Measurements from ENCODE around the gene SPSB1.
A peak's percentile ranks its signal among the peaks of the same experiment; 100 is the strongest.
"Not testable (repeated sequence)": the region's sequence is repeated elsewhere in the genome, so short reads cannot be mapped to it uniquely, and the experiment has no call there.

SPSB1 gene

DNA sequence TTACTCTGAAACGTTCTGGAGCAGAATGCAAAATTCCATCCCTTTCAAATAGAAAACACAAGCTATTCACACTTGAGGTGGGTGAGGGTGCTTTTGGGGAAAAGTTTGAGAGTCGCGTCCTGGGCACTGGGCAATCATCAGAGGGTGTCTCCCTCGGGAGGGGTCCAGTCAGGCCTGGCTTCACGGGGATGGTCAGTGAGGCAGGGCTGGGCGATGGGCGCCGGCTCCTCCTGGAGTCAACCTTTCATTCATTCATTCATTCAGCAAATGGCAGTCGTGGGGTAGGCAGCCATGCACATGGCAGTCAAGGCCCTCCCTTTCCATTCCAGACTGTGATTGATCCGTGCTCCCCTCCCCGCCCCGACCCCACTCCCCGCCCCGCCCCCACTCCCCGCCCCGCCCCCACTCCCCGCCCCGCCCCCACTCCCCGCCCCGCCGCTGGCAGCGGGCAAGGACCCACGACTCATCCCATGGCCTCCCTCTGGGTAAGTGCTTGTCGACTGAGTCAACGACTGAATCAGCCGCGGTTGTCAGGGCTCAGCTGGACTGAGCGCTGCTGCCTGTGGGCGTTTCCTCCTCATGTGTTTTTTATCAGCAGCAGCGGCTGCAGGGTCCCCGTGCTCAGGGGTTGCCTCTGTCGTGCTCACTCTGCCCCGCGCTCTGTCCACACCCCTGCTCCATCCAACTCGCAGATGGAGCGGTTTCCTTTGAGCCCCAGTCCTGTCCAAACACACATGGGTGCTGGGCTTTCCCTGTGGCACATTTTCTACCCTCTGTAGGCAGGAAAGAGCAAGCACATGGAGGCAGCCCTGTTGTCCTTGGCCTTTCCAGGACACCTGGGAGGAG, 12.5 kb upstream of the SPSB1 start:
- DNase-seq: no peak

DNA sequence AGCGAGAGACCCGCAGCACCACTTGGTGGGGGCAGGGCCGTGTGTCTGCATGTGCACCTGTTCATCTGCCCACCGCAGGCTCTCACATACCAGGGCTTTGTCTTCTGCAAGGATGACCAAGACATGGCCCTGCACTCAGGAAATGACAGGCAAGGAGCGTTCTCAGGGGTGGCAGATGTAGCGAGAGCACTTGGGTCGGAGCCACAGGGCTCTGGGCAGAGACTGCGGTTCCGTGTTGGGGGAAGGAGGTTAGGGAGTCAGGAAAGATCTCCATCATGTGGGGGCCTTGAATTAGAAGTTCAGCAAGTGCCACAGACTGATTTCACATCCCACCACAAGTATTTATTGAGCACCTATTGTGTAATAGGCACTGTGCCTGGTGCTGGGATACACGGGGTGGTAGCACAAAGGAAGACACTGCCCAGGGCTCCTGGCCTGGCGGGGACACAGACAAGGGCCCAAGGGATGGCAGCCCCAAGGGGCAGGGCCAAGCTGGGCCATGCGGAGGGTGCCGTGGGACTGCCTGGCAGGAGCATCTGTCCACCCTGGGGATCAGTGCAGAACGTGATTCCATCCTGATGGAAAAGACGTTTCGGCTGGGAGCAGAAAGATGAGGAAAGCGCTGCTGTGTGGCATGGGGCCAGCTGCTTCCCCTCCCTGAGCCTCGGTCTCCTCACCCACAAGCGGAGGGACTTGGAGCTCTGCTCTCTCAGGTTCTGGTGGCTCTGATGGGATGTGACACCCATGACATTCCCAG, 11.4 kb upstream of the SPSB1 start:
- no peak for DNase-seq

DNA sequence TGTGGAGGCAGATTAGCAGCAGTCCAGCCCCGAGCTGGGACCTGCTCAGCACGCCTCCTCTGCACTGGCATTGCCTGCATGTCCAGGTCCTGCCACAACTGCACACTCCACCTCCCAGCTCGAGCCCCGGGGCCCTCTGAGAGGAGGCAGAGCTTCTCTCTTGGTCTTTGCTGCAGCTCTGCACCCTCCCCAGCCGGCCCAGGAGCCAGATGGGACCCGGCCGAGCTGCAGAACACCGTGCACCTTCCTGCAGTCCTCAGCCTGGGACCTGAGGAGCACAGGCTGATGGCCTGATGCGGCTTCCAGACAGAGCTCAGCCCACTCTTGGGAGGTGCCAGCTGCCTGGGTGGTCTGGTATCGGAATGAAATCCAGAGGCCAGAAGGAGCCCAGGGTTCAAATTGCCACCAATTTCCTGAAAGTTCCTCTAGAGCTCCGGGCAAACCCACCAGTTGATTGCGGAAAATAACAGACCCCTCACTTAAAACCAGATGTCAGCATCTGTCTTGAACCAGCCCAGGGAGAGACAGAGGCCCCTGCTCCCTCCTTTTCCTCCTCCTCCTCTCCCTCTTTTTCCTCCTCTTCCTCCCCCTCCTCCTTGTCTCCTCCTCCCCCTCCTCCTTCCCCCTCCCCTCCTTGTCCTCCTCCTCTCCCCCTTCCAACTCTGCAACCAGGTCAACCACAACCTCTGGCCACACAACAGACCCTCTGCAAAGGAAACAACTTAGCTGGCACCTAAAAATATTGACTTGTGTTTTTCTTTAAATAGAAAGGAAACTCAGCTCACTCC, 10.6 kb upstream of the SPSB1 start:
- DNase-seq: no peak

DNA sequence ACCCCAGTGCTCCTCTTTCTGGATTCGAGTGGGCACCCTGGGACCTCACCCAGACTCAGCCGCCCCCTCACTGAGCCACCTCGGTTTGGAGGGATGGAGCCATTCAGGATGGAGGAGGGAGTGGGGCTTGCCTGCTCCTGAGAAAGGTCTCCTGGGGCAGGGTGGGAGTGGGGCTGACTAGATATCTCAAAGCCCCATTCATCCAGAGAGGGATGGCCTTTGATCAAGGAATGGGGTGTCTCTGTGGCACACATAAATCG, 10.1 kb upstream of the SPSB1 start:
- no peak for DNase-seq

DNA sequence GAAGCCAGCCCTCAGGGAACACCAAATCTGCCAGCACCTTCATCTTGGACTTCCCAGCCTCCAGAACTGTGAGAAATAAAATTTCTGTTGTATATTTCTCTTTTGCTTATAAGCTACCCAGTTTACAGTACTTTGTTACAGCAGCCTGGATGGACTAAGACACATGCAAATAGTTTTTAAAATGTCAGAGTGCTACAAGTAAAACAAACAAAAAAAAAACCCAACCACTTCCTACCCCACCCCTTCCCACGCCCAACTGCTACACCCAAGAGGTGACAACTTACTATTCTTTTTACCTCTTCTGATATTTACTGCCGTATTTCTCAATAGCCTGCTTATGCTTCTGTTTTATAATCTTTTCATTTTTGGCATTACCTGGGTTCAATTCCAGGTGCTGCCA, 8.6 kb upstream of the SPSB1 start:
- no peak for DNase-seq

DNA sequence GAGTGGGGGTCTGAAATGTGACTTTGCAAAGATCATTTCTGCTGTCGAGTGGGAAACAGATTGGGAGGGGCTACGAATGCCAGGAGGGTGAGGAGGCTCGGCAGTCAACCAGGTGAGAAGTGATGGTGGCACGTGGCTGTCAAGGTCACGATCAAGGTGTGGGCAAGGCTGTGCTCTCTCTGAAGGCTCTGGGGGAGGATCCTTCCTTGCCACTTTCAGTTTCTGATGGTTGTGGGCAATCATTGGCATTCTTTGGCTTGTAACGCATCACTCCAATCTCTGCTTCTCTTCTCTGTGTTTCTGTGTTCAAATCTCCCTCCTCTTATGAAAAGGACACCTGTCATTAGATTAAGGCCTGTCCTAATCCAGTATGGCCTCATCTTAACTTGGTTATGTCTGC, 6.1 kb upstream of the SPSB1 start:
- DNase-seq: no peak

DNA sequence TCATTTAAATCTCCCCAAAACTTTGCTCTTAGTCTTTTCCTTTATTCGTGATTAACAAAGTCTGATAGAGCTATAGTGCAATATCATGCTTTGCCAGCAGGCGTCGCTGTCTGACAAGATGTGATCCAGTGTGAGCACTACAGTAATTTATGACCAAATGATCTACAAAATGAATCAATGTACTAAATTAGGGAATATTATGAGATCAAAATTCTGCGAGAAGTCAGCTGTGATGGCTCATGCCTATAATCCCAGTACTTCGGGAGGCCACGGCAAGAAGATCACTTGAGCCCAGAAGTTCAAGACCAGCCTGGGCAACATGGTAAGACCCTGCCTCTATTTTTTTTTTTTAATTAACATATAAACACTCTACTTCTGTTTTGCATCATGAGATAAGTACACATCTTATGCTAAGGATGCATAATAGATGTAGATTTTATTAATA, 3.6 kb upstream of the SPSB1 start:
- peak; percentile 71 for DNase-seq

DNA sequence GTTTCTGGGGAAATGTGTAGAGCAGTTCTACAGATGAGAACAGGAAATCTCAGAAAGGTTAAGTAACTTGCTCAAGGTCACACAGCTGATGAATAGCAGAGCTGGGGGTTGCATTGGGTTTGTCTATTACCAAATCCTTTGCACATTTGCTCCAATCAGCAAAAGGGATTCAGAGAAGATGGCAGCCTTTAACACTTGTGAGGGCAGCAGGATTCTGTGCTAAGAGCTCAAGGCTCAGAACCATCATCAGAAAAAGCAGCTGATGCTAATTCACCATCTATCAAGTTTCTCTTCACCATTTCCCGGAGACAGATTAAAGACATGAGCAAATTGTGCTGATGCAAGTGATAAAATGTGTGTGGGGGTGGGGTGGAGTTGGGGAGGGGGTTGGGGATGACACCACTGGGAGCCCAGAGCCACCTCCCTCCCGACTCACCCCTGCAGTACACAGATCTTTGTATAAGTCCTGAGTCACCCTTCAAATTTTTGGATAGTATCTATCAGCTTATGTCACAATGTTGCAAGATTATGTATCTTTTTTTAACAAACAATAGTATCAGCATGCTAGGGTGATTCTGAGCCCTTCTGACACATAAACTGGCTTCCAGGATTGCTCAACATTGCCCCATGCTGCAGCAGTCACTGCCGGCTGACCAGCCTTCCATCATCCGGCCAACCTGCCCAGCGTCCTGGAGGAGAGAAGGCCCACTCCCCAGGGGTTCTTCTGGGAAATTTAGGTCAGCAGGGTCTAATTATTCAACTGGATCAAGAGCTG, 2.8 kb upstream of the SPSB1 start:
- peak; percentile 48 for DNase-seq

DNA sequence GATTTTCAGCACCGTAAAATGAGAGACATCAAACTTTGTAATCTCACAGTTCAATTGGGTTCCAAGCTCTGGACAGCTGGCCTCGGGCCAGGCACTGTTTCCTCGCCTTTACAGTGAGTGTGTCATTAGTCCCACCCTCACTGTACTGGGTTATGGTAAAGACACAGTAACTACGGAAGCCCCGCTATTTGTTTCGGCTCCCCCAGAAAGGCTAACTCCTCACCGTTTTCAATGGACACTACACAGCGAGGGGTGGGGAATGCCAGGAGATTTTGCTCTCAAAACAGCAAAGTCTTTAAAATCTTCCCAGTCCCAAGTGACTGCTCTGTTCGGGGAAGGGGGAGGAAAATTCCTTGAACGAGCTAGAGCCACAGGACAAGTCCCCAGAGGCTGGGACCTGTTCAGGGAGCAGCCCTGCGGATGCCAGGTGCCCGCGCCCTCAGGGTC, 757 bp upstream of the SPSB1 start:
- DNase-seq: no peak

DNA sequence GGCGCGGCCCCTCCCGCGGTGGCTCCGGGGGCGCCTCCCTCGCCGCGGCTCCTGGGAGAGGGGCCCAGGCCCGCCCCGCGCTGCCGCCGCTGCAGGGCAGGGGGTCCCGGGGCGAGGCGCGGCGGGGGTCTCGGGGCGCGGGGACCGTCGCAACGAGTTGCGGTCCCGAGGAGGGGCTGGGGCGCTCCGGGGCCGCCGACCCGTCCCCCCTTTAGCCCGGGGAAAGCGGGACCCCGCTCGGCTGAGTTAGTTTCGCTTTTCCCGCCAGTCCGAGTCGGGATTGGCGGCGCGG, 493 bp downstream of the SPSB1 start:
- DNase-seq: no peak

DNA sequence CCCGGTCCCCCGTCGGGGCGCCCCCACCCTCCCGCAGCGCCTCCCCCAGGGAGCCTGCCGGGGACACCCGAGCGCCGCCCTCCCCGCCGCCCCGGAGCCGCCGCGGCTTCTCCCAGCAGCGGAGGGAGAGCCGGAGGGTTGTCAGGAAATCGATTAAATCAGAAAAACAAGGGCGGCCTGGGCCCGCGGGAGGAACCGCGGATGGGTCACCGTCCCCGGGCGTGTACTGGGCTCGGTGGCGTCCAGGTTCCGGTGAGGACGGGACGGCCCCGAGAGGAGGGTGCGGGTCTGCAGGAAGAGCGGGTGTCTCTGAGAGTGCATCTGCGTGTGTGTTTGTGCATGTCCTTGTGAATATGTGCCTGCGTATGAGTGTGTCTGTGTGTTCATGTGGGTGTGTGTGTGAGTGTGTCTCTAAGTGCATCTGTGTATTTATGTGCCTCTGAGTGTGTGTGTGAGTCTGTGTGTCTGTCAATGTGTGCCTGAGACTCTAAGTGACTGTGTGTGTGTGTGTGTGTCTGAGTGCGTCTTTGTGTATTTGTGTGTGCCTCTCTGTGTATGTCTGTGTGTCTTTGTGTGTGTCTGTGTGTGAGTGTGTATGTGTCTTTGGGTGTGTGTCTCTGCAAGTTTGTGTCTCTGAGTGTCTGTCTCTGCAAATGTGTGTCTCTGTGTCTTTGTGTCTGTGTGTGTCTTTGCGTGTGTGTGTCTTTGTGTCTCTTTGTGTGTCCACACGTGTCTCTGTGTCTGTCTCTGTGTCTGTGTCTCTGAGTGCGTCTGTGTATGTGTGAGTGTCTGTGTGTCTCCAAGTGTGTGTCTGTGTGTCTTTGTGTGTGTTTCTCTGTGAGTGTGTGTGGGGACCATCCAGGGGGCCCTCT, 1.1 kb downstream of the SPSB1 start:
- no peak for DNase-seq

DNA sequence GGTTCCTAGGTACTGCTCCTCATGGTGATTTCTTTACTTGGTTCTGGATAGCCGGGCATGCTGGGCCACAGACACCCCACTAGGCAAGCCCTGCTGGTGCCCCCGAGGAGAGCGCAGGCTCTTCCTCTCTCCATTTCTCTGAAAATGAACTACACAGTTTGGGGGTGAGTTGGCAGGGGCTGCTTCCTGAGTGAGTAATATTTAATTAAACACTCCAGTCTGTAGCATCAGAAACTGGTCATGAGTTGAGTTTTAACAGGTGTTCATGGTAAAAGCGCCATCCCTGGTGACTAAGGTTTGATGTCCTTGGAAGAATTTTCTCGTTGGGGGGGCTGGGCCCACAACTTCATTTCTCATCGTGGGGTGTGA, 1.7 kb downstream of the SPSB1 start:
- DNase-seq: no peak

DNA sequence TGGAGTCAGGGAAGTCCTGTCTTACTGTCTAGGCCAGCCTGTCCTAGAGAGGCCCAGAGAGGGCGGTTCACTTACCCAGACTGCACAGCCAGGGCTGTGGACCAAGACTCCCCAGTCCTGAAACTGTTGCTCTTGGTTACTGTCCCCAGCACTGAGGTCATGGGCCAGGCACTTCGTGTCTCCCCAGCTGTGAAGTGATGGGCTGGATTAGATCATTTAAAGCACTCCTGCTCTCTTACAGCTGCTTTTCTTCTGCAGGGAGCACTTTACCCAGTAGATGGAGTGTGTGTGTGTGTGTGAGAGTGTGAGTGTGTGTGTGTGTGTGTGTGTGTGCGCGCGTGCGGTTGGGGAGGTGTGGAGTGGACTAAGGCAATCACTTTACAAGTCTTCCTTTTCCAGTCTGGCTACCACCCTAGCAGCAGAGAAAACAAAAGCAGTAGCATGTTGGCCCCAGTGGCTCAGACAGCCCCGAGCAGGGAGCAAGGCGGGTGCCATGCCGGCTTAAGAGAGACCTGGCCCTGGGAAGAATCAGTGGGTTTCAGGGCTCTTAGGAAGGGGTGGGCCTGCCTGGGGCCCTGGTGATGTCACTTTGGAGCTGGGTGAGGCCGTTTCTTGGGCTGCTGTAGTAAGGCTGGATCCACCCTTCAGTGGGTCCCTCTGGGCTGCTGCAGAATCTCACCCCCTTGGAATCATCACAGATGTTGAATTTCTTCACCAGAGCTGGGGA, 2.4 kb downstream of the SPSB1 start:
- no peak for DNase-seq

DNA sequence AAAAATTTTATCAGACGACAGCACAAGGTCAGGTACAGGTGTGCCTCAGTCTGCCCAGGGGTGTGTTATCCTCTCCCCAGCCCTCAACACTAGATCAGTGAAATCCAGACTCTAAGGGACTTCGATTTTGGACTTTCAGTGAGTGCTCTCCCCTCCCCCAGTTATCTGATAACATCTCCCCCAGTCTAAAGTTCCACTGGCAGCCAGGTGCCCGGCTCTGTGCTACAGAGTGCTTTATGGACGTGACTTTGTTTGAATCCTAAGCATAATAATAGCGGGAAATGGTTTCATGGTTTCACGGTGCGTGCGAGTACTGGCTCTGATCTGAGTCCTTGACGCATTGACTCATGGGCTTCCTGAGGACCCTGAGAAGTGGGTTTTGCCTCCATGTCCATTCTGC, 3.2 kb downstream of the SPSB1 start:
- no peak for DNase-seq

DNA sequence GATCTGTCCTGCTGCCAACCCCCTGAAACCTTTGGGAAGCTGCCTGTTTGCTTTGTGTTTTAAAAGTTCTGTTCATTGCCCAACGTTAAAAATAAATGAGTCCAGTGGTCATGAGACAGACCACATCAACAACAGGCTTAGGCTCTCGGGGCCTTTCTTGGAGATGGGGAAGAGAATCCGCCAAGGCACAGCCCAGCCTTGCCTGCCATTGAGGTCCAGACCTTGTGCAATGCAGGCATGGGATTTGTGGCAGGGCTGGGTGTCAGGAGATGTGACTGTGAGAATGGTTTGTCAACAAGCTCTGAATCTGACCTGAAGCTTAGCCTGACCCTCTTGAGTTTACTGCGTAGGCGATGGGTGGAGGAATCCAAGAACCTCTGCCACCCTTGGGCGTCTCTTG, 4.2 kb downstream of the SPSB1 start:
- DNase-seq: no peak

DNA sequence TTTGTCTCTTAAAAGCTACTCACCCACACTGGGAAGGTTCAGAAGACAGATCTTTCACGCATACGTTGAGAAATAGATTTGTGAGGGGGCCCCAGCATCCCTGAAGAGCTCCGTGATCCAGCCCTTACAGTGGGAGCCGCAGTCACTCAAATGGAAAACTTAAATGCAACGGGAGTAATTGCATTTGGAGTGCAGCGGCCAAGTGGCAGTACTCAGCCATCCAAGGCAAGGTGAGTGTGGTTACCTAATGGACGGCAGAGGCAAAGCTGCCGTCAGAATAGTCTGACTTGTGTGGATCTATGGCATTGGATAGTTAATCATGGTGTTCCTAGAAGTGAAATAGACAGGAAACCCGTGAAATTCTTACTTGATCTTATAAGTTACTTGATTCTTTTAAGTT, 5.1 kb downstream of the SPSB1 start:
- no peak for DNase-seq

DNA sequence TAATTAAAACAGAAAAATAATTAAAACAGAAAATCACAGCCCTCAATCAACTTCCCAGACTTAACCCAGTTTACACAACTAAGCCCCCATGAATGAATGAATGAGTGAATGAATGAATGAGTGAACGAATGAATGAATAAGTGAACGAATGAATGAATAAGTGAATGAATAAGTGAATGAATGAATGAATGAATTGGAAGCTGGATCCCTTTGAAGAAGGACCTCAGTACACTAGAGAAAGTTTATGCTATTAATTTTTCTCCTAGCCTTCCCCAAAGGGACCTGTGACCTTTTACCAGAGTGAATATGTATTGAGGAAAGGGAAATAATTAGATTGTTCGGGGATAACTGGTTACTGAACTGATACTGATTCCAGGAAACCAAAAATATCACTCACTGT, 5.6 kb downstream of the SPSB1 start:
- no peak for DNase-seq

DNA sequence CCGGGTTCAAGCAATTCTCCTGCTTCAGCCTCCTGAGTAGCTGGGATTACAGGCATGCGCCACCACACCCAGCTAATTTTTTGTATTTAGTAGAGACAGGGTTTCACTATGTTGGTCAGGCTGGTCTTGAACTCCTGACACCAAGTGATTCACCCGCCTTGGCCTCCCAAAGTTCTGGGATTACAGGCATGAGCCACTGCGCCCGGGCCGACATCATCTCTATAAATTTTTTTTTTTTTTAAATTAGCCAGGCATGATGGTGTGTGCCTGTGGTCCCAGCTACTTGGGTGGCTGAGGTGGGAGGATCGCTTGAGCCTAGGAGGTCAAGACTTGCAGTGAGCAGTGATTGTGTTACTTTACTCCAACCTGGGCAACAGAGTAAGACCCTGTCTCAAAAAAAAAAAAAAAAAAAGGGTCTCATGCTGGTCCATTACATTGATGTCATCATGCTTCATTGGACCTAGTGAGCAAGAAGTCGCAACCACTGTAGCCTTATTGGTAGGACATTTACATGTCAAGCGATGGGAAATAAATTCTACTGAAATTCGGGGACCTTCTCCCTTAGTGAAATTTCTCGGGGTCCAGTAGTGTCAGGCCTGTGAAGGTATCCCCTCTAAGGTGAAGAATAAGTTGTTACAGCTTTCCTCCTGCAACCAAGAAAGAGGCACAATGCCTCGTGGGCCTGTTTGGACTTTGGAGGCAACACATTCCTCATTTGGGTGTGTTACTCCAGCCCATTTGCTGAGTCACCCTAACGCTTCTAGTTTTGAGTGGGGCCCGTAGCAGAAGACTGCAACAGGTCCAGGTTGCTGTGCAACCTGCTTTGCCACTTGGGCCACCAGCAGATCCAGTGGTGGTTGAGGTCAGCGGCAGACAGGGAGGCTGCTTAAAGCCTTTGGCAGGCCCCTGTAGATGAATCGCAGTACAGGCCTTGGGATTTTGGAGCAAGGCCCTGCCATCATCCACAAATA, 7.2 kb downstream of the SPSB1 start:
- not testable (repeated sequence) for DNase-seq

DNA sequence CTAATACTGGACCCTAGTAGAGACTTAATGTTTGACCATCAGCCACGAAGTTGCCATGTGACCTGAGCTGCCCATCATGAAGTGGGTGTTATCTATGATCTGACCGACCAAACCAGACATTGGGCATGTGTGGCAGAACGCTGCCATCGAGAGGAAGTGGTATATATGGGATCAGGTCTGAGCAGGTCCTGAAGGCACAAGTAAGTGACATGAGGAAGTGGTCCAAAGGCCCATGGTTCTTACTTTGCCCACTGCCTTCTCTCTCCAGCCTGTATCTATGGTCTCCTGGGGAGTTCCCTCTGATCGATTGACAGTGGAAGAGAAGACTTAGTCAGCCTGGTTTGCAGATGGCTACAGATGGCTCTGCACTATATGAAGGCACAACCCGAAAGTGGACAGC, 7.9 kb downstream of the SPSB1 start:
- no peak for DNase-seq

Measured in CD4-positive, alpha-beta T cell treated with Interleukin-15 for 1 hour (primary cell).